Smooth muscle cell (in vitro differentiated cells): ENCODE results near the gene MED7. TPM values are rescaled to one million over a fixed set of nuclear protein-coding genes. Genes with fewer than 3 reads are reported as not detected.

Source experiments
- DNase-seq: peaks from one replicate; lab custom pipeline; 2025; ENCODE audit not compliant: unreplicated experiment; lab: John Stamatoyannopoulos, UW
- H2AFZ ChIP-seq: fragments of 200-600 bp; sonication (generic); 2 replicates; pipeline ENCODE4 v1.6.0; 2016; ENCODE audit warnings: antibody characterized with exemption, low read depth, mild to moderate bottlenecking
- H3F3A ChIP-seq: fragments of 200-600 bp; sonication (generic); 2 replicates; pipeline ENCODE4 v1.6.0; 2017; ENCODE audit warnings: antibody characterized with exemption, low read depth
- H3K27ac ChIP-seq: fragments of 200-600 bp; sonication (generic); 2 replicates; pipeline ENCODE4 v1.5.1; 2016; ENCODE audit warnings: low read depth, mild to moderate bottlenecking
- H3K27me3 ChIP-seq: fragments of 200-600 bp; sonication (generic); 2 replicates; pipeline ENCODE4 v1.6.1; 2016; ENCODE audit warnings: low read depth, mild to moderate bottlenecking
- H3K36me3 ChIP-seq: fragments of 200-600 bp; sonication (generic); 2 replicates; pipeline ENCODE4 v1.5.1; 2016; ENCODE audit warnings: low read depth
- H3K4me1 ChIP-seq: fragments of 200-600 bp; sonication (generic); 2 replicates; pipeline ENCODE4 v1.5.1; 2016; ENCODE audit warnings: low read depth
- H3K4me2 ChIP-seq: fragments of 200-600 bp; sonication (generic); 2 replicates; pipeline ENCODE4 v1.6.0; 2016; ENCODE audit warnings: mild to moderate bottlenecking
- H3K4me3 ChIP-seq: fragments of 200-600 bp; sonication (generic); 2 replicates; pipeline ENCODE4 v1.5.1; 2016; ENCODE audit warnings: mild to moderate bottlenecking
- H3K79me2 ChIP-seq: fragments of 200-600 bp; sonication (generic); 2 replicates; pipeline ENCODE4 v1.6.0; 2016; ENCODE audit warnings: low read depth, mild to moderate bottlenecking
- H3K9ac ChIP-seq: fragments of 200-600 bp; sonication (generic); 2 replicates; pipeline ENCODE4 v1.6.0; 2016; ENCODE audit warnings: low read depth
- H3K9me3 ChIP-seq: fragments of 200-600 bp; sonication (generic); replicated peaks from 2 replicates; pipeline ENCODE4 v1.5.1; 2016; ENCODE audit warnings: low read depth
- H4K20me1 ChIP-seq: fragments of 200-600 bp; sonication (generic); 2 replicates; pipeline ENCODE4 v1.6.0; 2016; ENCODE audit warnings: low read depth
- WGBS: methylation state at CpG from one replicate; pipeline ENCODE4 v1.1.7; 2016; ENCODE audit warnings: low lambda C conversion rate; 5-methylcytosine and 5-hydroxymethylcytosine counted together
- polyA plus RNA-seq: library from polyadenylated mRNA; unstranded; fragments of >200 nt; fragmentation: Nextera tagmentation; extraction: Ambion mirVana; gene quantifications from 2 replicates; pipeline ENCODE4 v1.2.1, GENCODE V29; 2016
- total RNA-seq: library from RNA; depleted of rRNA; stranded (reverse); fragments of >200 nt; gene quantifications from 2 replicates; pipeline ENCODE4 v1.2.3, GENCODE V29; 2014
- TF ChIP-seq, protein P1 (sequence below): fragments of 200-600 bp; sonication (generic); IDR thresholded peaks from 2 replicates; pipeline ENCODE4 v1.5.1; 2017; ENCODE audit warnings: borderline replicate concordance, mild to moderate bottlenecking, antibody characterized with exemption; ENCODE audit not compliant: insufficient read depth, poor library complexity, severe bottlenecking

Gene MED7
- total and polyA plus RNA-seq, 2 experiments from 2014 or later = 9.3 to 12.7 TPM

DNA sequence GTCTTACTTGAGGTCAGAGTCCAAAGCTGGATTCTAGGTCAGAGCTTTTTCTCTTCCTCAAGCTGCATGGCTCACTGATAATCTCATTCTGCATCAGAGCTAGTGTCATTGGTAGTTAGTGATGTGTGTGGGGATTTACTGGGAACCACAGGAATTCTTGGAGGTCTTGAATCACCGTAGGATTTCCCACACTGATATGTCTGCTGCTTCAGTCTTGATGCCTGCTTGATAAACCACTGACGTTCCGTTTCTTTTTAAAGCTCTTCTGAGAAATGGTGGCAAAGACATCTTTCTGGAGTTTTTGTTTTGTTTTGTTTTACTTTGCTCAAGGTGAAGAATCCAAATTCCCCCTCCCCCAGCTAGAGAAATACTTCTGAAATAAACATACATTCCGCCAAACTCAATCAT, 24.6 kb upstream of the MED7 start:
- H4K20me1 ChIP-seq = no peaks in the 10 kb centered on the region
- H3K27ac ChIP-seq = peak overlapping the region; percentile 84
- H3K27me3 ChIP-seq = no peaks in the 10 kb centered on the region
- no peak for DNase-seq
- 12% methylated on average over 4 of the region's 4 CpGs for WGBS
- no peak overlapping the region for H2AFZ ChIP-seq
- H3K36me3 ChIP-seq = no peaks in the 10 kb centered on the region
- H3K4me2 ChIP-seq = peak overlapping the region; percentile 54
- no peak overlapping the region for H3K4me3 ChIP-seq
- H3F3A ChIP-seq = peaks cover 2% of the 10 kb centered on the region
- no peaks in the 10 kb centered on the region for H3K9me3 ChIP-seq
- TF ChIP-seq, protein P1, sequence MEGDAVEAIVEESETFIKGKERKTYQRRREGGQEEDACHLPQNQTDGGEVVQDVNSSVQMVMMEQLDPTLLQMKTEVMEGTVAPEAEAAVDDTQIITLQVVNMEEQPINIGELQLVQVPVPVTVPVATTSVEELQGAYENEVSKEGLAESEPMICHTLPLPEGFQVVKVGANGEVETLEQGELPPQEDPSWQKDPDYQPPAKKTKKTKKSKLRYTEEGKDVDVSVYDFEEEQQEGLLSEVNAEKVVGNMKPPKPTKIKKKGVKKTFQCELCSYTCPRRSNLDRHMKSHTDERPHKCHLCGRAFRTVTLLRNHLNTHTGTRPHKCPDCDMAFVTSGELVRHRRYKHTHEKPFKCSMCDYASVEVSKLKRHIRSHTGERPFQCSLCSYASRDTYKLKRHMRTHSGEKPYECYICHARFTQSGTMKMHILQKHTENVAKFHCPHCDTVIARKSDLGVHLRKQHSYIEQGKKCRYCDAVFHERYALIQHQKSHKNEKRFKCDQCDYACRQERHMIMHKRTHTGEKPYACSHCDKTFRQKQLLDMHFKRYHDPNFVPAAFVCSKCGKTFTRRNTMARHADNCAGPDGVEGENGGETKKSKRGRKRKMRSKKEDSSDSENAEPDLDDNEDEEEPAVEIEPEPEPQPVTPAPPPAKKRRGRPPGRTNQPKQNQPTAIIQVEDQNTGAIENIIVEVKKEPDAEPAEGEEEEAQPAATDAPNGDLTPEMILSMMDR = no peak
- peaks cover 4% of the 10 kb centered on the region for H3K4me1 ChIP-seq
- no peak overlapping the region for H3K9ac ChIP-seq
- no peaks in the 10 kb centered on the region for H3K79me2 ChIP-seq

DNA sequence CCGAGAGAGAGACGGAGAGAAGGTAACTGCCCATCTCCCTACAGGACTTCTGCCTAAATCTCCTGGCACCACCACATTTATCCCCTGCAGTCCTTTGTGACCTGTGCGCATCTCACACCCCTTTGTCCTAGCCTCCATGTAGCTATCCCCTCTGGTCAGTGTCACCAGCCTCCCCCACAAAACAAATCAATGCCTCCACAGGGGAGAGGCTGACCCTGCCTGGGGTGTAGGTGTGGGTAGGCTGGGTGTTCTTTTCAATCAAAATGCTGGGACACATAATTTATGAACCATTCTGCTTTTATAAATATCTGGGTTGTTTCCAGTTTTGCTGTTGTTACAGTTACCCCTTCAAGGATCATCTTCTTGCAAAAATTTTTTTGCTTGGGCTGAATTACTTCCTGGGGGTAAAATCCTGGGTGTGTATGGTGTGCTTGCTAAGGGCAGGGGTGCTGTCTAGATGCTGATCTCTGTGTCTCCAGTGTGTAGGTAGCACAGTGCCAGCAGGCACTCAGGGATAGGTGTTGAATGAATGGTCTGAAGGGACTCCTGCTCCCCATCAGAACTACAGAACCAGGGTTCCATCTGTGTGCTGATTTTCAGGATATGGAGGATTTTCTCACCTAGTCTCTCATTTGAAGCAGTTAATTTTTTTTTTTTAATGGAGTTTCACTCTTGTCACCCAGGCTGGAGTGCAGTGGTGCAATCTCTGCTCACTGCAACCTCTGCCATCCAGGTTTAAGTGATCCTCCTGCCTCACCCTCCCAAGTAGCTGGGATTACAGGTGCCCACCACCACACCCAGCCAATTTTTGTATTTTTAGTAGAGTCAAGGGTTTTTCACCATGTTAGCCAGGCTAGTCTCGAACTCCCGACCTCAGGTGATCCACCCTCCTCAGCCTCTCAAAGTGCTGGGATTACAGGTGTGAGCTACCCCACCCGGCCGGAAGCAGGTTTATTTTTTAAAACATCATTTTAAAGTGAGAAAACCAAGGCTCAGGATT, 23.8 kb upstream of the MED7 start, which contains the start of gene GARIN3:
Gene GARIN3 (minus strand): TSS at position 51 of the 1,000 bp plus-strand sequence. CDS start 96 bp downstream, outside the sequence.
- TF ChIP-seq, protein P1 = no peak
- 86% methylated on average over 7 of the region's 7 CpGs for WGBS
- Histone ChIP-seq H3K4me1 (peaks cover 4% of the 10 kb centered on the region), H3F3A (peaks cover 2% of the 10 kb centered on the region), H3K79me2 (no peaks in the 10 kb centered on the region), H3K9ac (no peak within 1 kb of the TSS), H3K4me2 (peak within 1 kb of the TSS; percentile 47), H3K36me3 (no peaks in the 10 kb centered on the region), H3K9me3 (no peaks in the 10 kb centered on the region), H3K27me3 (no peaks in the 10 kb centered on the region), H2AFZ (no peak within 1 kb of the TSS), H4K20me1 (no peaks in the 10 kb centered on the region), H3K27ac (peak within 1 kb of the TSS; percentile 84), H3K4me3 (no peak within 1 kb of the TSS)
- no peak for DNase-seq

DNA sequence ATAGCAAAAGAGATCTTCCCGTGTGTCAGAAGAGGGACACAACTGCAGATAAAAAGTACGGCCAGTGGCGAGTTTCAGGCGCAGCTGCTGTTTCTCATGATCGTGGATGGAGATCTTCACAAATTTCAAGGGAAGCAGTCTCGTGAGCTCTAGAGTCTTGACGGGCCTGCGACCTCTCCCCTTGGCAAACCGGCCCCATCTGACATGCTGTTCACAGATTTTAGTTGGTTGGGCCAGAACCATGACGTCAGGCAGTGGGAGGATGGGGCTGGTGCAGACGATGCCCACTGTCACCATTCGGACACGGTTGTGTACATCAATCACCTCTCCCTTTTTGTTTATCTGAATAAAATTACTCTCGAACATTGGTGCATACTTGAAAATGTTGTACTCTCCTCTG, 23.0 kb upstream of the MED7 start:
- Histone ChIP-seq H3K36me3 (no peaks in the 10 kb centered on the region), H3K9me3 (no peaks in the 10 kb centered on the region), H3K27ac (no peak overlapping the region), H3K9ac (no peak overlapping the region), H3F3A (peaks cover 2% of the 10 kb centered on the region), H3K4me2 (no peak overlapping the region), H4K20me1 (no peaks in the 10 kb centered on the region), H2AFZ (no peak overlapping the region), H3K79me2 (no peaks in the 10 kb centered on the region), H3K27me3 (no peaks in the 10 kb centered on the region), H3K4me1 (peaks cover 4% of the 10 kb centered on the region), H3K4me3 (no peak overlapping the region)
- WGBS = 96% methylated on average over 14 of the region's 14 CpGs
- DNase-seq = no peak
- TF ChIP-seq, protein P1 = no peak
